Epithelial cell of alveolus of lung (primary cell): ENCODE results near the gene OR4K17. TPM values are rescaled to one million over a fixed set of nuclear protein-coding genes. Genes with fewer than 3 reads are reported as not detected.

Experiments used
- total RNA-seq: library from RNA; depleted of rRNA; stranded (reverse); fragments of >200 nt; gene quantifications from 2 replicates; pipeline ENCODE4 v1.2.1, GENCODE V29; 2015

The OR4K17 gene
- total RNA-seq, result not detected in 2 replicates

GRCh38 chr14:20110438-20110837, at the start of gene OR4K17:
OR4K17 (plus strand) TSS chr14:20110739; CDS start chr14:20117500, 6,761 bp downstream.

GRCh38 chr14:20138520-20138919, 28.0 kb downstream of the OR4K17 start, which contains the start of gene OR4N5:
OR4N5 (plus strand) TSS chr14:20138820; CDS start chr14:20143736, 4,916 bp downstream.

Other genes starting within 250 kb of the OR4K17 start
- gene OR4K2, start 235.6 kb upstream of the OR4K17 start, total RNA-seq, result not detected in 2 replicates
- gene OR4K5, start 190.1 kb upstream of the OR4K17 start, total RNA-seq, result not detected in 2 replicates
- gene OR4K1, start 179.8 kb upstream of the OR4K17 start, total RNA-seq, result not detected in 2 replicates
- gene OR4K15, start 135.1 kb upstream of the OR4K17 start, total RNA-seq, result not detected in 2 replicates
- gene OR4Q2, start 108.6 kb upstream of the OR4K17 start, total RNA-seq, result not detected in 2 replicates
- not detected in 2 replicates for gene OR4K14, start 91.4 kb upstream of the OR4K17 start, total RNA-seq
- gene OR4K13, start 74.7 kb upstream of the OR4K17 start, total RNA-seq, result not detected in 2 replicates
- not detected in 2 replicates for gene OR4L1, start 50.7 kb upstream of the OR4K17 start, total RNA-seq
- not detected in 2 replicates for gene OR4N5, start 28.1 kb downstream of the OR4K17 start, total RNA-seq
- not detected in 2 replicates for gene OR11G2, start 80.2 kb downstream of the OR4K17 start, total RNA-seq
- not detected in 2 replicates for gene OR11H6, start 113.0 kb downstream of the OR4K17 start, total RNA-seq
- not detected in 2 replicates for gene OR11H7, start 118.2 kb downstream of the OR4K17 start, total RNA-seq
- not detected in 2 replicates for gene OR11H4, start 128.5 kb downstream of the OR4K17 start, total RNA-seq
- 12.9 and 15.8 TPM in 2 replicates for gene TTC5, start 195.2 kb downstream of the OR4K17 start, total RNA-seq
- 80.0 and 116 TPM in 2 replicates for gene CCNB1IP1, start 222.5 kb downstream of the OR4K17 start, total RNA-seq
- gene PARP2, start 232.9 kb downstream of the OR4K17 start, total RNA-seq, result 6.3 and 12.9 TPM in 2 replicates